Peyer's patch (tissue), 4 donors: ENCODE results near the gene TRPC5OS. TPM values are rescaled to one million over a fixed set of nuclear protein-coding genes. Genes with fewer than 3 reads are reported as not detected.

ENCODE experiments used
- DNase-seq, 3 donors: peaks; one replicate each; pipeline ENCODE4 v3.0.0-alpha.2; 2017 to 2019
- H3K27ac ChIP-seq, 4 donors: fragments of 200-600 bp; sonication (generic); one replicate each; pipeline ENCODE4 v1.5.1; 2016 to 2019
- H3K27me3 ChIP-seq, 2 donors: fragments of 200-600 bp; sonication (generic); one replicate each; pipeline ENCODE4 v1.5.1; 2019
- H3K36me3 ChIP-seq, 3 donors: fragments of 200-600 bp; sonication (generic); one replicate each; pipeline ENCODE4 v1.5.1; 2016 to 2019
- H3K4me1 ChIP-seq, 4 donors: fragments of 200-600 bp; sonication (generic); one replicate each; pipeline ENCODE4 v1.5.1; 2016 to 2019
- H3K4me3 ChIP-seq, 4 donors: fragments of 200-600 bp; sonication (generic); 1 replicate in 3 of 4; 2 replicates in 1 of 4; pipeline ENCODE4 v1.5.1; 2016 to 2019; ENCODE audit warnings: mild to moderate bottlenecking in 1 of 4
- H3K9me3 ChIP-seq, 4 donors: fragments of 200-600 bp; sonication (generic); one replicate each; pipeline ENCODE4 v1.5.1; 2016 to 2019; ENCODE audit warnings: mild to moderate bottlenecking in 1 of 4
- POLR2A ChIP-seq, 2 donors: fragments of 450-650 bp; IDR thresholded peaks; one replicate each; pipeline ENCODE4 v1.5.1; 2017; ENCODE audit warnings: antibody characterized with exemption in 2 of 2, mild to moderate bottlenecking in 2 of 2, moderate library complexity in 2 of 2
- total RNA-seq, 4 donors: library from RNA; depleted of rRNA; stranded (reverse); fragments of >200 nt; gene quantifications; one replicate each; pipeline ENCODE4 v1.1.0, GENCODE V29; 2016
- TF ChIP-seq, protein P1 (sequence below), 6 experiments: fragments of 450-650 bp in 4 of 6; fragments of 200-600 bp in 2 of 6; sonication (generic) in 1 of 6; IDR thresholded peaks; one replicate each; pipeline ENCODE4 v1.5.1; 2017 to 2019; ENCODE audit warnings: antibody characterized with exemption in 6 of 6, mild to moderate bottlenecking in 3 of 6, moderate library complexity in 1 of 6

The TRPC5OS gene
- total RNA-seq, 4 donors from 2014 or later = not detected

DNA sequence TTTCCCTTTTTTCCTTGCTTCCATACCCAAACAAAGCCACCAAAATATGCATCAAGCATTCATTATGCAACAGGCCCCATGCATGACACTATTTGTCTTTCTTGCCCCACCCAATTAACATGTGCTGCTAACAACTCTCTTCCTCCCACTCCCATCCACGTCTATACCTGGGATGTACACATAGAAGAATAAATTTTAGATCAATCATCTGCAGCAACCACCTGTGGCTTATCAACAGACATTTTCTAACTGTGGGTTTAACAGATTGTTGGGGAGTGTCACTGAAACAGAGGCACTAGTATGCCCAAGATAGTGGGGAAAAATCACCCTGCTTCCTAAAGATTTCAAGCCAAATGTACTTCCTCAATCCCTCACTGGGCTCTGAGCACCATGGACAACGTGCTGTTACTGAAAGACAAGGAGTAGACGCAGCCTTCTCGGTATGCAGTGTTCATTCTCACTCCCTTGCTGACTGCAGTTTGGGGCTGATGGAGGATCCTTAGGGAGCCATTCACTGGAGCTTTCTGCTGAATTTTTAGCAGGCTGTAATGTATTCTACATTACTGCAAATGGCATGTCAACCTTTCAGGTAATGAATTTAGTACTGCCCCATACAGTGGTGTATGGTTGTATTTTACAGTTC is 28.4 kb upstream of the TRPC5OS start:
- Histone ChIP-seq H3K27me3 (no peaks in the 10 kb centered on the region), H3K27ac (no peak overlapping the region), H3K4me3 (no peak overlapping the region)

DNA sequence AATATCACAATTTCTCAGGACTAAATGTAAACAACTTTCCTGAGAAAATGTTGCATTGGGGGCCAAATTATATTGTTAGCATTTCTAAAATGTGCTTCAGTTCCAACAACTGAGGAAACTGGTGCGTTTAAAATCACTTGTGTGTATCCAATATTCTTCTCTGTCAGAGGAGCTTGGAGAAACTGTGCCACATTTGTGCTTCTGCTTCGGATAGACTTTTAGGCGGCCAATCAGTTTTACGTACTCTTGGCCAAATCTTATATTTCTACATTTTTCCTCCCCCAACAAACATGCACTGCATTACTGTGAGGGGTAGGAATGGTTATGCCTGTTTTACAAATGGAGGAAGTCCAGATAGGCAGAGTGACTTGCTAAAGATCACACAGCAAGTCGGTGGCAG is 27.4 kb upstream of the TRPC5OS start:
- TF ChIP-seq, protein P1, sequence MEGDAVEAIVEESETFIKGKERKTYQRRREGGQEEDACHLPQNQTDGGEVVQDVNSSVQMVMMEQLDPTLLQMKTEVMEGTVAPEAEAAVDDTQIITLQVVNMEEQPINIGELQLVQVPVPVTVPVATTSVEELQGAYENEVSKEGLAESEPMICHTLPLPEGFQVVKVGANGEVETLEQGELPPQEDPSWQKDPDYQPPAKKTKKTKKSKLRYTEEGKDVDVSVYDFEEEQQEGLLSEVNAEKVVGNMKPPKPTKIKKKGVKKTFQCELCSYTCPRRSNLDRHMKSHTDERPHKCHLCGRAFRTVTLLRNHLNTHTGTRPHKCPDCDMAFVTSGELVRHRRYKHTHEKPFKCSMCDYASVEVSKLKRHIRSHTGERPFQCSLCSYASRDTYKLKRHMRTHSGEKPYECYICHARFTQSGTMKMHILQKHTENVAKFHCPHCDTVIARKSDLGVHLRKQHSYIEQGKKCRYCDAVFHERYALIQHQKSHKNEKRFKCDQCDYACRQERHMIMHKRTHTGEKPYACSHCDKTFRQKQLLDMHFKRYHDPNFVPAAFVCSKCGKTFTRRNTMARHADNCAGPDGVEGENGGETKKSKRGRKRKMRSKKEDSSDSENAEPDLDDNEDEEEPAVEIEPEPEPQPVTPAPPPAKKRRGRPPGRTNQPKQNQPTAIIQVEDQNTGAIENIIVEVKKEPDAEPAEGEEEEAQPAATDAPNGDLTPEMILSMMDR (IDR thresholded peaks at IDR 0.05) = no peak
- TF ChIP-seq POLR2A (IDR thresholded peaks at IDR 0.05) = no peak
- Histone ChIP-seq H3K36me3 (no peaks in the 10 kb centered on the region), H3K9me3 (no peaks in the 10 kb centered on the region), H3K27me3 (no peaks in the 10 kb centered on the region), H3K4me3 (no peak overlapping the region), H3K27ac (no peak overlapping the region), H3K4me1 (no peaks in the 10 kb centered on the region)
- no peak for DNase-seq

More for the DNA sequence above, 28.4 kb upstream of the TRPC5OS start:
- no peaks in the 10 kb centered on the region for H3K36me3 ChIP-seq
- no peaks in the 10 kb centered on the region for H3K9me3 ChIP-seq
- no peak for TF ChIP-seq POLR2A (IDR thresholded peaks at IDR 0.05)
- TF ChIP-seq, protein P1 (IDR thresholded peaks at IDR 0.05) = no peak
- no peak for DNase-seq
- H3K4me1 ChIP-seq = no peaks in the 10 kb centered on the region

DNA sequence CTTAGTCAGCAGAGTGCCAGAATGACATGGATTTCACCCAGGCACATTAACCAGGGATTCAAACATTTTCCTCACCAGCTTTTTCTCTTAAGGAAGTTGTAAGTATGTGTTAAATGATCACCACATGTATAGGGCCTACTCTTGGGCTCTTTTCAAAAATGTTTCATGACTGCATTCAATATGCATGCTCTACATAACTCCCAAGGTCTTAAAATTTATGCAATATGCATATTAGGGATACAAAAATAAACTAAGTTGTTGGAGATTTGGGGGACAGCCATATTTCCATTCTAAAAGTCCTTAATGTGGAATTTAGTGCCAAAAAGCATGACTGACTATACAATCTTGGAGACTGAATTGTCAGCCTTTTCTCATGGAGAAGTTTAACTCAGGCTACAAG is 25.0 kb upstream of the TRPC5OS start:
- no peak overlapping the region for H3K27ac ChIP-seq
- DNase-seq = no peak
- TF ChIP-seq POLR2A (IDR thresholded peaks at IDR 0.05) = no peak
- TF ChIP-seq, protein P1 (IDR thresholded peaks at IDR 0.05) = no peak
- no peaks in the 10 kb centered on the region for H3K27me3 ChIP-seq
- H3K36me3 ChIP-seq = no peaks in the 10 kb centered on the region
- no peak overlapping the region for H3K4me3 ChIP-seq
- no peaks in the 10 kb centered on the region for H3K4me1 ChIP-seq
- H3K9me3 ChIP-seq = no peaks in the 10 kb centered on the region

DNA sequence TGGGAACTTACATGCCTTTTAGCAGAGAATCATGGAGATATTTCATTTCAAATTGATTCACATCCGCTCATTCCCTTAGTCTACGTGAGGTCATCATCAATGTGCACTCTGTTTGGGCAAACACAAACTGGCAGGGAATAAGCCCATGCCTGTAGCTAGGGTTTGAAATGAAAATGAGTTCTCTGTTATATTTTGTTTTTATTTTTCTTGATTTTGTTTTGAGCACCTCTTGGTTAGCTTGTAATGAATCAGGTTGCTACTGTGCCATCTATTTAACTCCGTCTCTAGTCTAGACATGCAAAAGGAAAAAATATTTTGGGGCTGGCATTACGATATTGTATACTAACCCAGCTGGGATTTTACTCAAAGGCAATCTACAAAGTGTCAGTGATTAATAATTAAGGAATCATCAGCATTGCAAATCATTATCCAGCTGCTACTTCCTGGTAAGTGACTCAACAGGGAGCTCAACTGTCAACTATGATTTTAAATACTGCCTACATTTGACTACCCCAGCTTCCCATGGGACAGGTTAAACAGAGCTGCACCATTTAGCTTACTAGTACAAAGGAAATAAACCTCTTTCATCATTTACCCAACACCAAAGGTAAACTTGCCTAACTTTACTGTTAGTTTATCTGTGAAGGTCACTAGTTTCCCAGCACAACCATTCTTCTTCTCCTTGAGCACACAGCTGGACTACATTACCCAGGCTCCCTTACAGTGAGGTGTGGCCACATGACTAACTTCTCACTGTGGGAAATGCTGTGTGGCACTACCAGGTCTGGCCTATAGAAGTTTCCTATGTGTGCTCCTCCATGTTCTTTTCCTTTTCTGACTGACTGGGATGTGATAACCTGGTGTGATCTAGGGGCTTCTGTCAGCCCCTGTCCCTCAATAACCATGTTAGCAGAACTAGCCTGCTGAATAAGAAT is 21.2 kb upstream of the TRPC5OS start:
- Histone ChIP-seq H3K4me1 (no peaks in the 10 kb centered on the region), H3K36me3 (no peaks in the 10 kb centered on the region), H3K27ac (no peak overlapping the region), H3K27me3 (no peaks in the 10 kb centered on the region), H3K4me3 (no peak overlapping the region), H3K9me3 (no peaks in the 10 kb centered on the region)
- DNase-seq = no peak
- no peak for TF ChIP-seq POLR2A (IDR thresholded peaks at IDR 0.05)
- TF ChIP-seq, protein P1 (IDR thresholded peaks at IDR 0.05) = peak in 1 of 6 experiments; percentile 7

DNA sequence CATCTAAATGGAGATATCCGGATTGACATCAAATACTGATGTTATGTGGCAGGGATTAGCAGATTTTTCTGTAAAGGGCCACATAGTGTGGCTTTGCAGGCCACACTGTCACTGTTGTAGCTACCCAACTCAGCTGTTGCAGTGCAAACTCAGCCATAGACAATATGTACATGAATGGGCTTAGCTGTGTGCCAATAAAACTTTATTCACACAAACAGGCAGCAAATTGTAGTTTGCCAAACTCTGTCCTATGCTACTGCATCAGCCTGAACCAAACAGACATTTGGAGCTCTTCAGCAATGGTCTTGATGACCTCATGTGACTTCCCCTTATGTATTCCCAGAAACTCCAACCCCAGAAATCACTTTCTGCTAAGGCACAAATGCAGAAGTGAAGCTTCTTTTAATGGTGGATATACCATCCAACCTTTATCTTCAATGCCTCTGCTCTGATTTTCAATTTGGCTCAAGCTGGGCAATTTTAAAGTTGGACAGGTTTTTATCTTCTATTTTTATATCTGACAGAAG is 18.4 kb upstream of the TRPC5OS start:
- Histone ChIP-seq H3K4me3 (no peak overlapping the region), H3K27me3 (no peaks in the 10 kb centered on the region), H3K9me3 (no peaks in the 10 kb centered on the region), H3K27ac (no peak overlapping the region), H3K4me1 (no peaks in the 10 kb centered on the region), H3K36me3 (no peaks in the 10 kb centered on the region)
- TF ChIP-seq, protein P1 (IDR thresholded peaks at IDR 0.05) = no peak
- no peak for TF ChIP-seq POLR2A (IDR thresholded peaks at IDR 0.05)
- DNase-seq = no peak
